Measurements from ENCODE around the gene F2RL2.
"Not testable (repeated sequence)": the region's sequence is repeated elsewhere in the genome, so short reads cannot be mapped to it uniquely, and the experiment has no call there.

The F2RL2 gene

GRCh38 chr5:76622076-76622475, 1.1 kb downstream of the F2RL2 start:
- no peak for DNase-seq (ENCODE audit: low read depth)

GRCh38 chr5:76620166-76620565, 3.0 kb downstream of the F2RL2 start:
- DNase-seq (ENCODE audit: low read depth), result no peak

- no peak for DNase-seq (ENCODE audit: low read depth)
Measured at GRCh38 chr5:76617675-76618074, 5.5 kb downstream of the F2RL2 start.

- DNase-seq (ENCODE audit: low read depth), result no peak
Measured at GRCh38 chr5:76617229-76617628, 6.0 kb downstream of the F2RL2 start.

GRCh38 chr5:76616206-76616605, 7.0 kb downstream of the F2RL2 start:
- DNase-seq (ENCODE audit: low read depth), result no peak

DNA sequence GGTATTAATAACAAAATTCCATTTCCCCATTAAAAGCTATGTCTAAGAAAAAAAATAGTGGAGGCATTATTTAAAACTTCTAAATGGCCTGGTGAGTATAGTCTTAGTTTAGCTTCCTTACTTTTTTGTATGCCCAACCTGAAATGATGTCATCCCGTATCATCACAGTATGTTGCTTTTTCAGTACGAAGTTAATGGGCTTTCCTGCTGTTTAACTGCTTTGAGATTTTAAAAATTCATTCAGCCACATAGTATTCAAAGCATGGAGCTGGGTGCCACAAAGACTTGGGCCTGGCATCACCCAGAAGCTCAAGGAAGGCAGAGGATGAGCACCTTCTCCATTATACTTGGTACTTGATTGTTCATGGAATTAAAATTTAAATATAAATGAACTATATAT, 7.4 kb downstream of the F2RL2 start:
- DNase-seq (ENCODE audit: low read depth), result no peak

DNA sequence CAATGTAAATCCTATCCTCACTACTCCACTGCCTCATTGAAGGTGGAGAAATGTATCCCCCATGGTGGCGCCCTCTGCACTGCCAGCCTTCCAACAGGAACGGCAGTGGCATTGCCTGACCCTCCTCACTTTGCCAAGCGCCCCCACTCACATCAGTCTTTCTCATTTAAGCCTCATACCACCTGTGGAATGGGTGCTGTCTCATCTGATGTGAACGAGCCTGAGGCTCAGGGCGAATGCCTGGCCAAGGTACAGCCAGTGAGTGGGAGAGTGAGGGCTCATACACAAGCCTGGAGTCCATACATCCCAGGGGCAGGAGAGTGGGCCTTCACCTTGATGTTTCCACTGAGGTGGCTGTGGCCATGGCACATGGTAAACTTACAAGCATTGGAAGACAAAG, 10.3 kb downstream of the F2RL2 start:
- no peak for DNase-seq (ENCODE audit: low read depth)

DNA sequence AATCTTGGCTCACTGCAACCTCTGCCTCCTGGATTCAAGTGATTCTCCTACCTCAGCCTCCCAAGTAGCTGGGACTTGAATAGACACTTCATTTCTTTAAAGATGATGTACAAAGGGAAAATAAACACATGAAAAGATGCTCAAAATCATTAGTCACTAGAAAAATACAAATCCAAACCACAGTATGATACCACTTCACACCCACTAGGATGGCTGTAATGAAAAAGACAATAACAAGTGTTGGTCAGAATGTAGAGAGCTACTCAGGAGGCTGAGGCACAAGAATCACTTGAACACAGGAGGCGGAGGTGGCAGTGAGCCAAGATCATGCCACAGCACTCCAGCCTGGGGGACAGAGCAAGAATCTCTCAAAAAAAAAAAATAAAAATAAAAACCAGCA, 13.0 kb downstream of the F2RL2 start:
- no peak for DNase-seq (ENCODE audit: low read depth)

GRCh38 chr5:76608833-76609232, 14.4 kb downstream of the F2RL2 start:
- no peak for DNase-seq (ENCODE audit: low read depth)

GRCh38 chr5:76607353-76607871, 15.8 kb downstream of the F2RL2 start:
- no peak for DNase-seq (ENCODE audit: low read depth)

DNA sequence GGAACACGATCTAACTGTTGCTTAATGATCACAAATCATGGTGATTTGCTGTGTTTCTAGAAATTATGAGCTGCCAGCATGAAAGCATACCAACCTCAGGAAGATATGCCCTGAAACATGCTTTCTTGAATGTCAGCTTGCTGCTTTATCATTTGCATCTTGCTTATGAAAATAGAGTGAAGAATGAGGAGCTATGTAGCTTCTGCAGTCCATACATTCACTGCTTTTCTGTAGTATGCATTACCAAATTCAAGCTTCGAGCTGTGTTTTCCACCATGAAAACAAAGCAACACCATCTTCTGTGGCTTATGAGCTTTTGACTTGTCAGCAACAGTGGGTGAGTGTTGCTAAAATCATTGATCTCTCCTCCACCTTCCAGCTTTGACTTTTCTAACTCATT, 16.5 kb downstream of the F2RL2 start:
- DNase-seq (ENCODE audit: low read depth), result no peak

- DNase-seq (ENCODE audit: low read depth), result no peak
Measured at GRCh38 chr5:76604838-76605237, 18.4 kb downstream of the F2RL2 start.

- DNase-seq (ENCODE audit: low read depth), result not testable (repeated sequence)
Measured at GRCh38 chr5:76603991-76604390, 19.2 kb downstream of the F2RL2 start.

DNA sequence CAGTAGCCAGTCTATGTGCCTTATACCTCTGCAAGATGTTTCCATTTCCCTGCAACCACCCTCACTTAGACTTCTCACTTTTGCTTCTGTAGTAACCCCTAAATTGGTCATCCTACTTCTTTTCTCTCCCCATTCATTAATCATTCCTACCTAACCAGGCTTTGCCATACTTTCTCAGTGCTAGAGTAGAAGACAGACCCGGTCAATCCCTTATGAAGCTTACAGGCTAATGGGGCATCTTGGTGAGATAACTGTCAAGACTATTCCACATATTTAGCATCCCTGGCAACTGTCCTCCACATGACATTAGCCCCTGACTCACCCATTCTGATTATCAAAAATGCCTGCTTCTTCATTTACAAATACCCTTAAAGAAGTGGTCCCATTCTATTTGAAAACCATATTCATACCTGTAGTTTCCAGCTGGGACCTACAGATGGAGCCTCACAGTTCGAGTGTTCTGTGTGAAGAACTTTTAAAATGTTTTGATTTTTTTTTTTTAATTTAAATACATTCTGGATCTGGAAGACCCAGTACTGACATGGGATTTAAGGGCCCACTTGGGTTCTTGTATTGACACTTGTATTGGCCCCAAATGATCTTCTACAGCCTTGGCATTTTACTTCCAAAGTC, 21.0 kb downstream of the F2RL2 start:
- no peak for DNase-seq (ENCODE audit: low read depth)

GRCh38 chr5:76601470-76601869, 21.7 kb downstream of the F2RL2 start:
- no peak for DNase-seq (ENCODE audit: low read depth)

DNA sequence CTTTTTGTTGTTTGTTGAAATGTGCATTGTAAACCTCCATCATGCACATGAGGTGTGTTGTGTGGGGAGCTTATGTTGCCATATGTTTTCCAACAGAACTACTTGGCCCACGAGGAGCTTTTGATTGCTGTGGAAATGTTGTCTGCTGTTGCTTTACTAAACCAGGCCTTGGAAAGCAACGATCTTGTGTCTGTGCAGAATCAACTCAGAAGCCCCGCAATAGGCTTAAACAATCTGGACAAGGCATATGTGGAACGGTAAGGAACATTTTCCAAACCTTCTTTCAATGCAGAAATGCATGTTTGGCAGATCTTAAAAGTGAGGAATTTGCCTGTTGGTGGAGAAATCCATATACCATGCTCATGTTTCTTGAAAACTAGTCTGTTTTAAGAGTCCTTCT, 22.5 kb downstream of the F2RL2 start:
- DNase-seq (ENCODE audit: low read depth), result no peak

- no peak for DNase-seq (ENCODE audit: low read depth)
Measured at GRCh38 chr5:76598531-76598930, 24.7 kb downstream of the F2RL2 start.

- no peak for DNase-seq (ENCODE audit: low read depth)
Measured at GRCh38 chr5:76595755-76596481, 27.3 kb downstream of the F2RL2 start.

- no peak for DNase-seq (ENCODE audit: low read depth)
Measured at GRCh38 chr5:76594107-76594506, 29.1 kb downstream of the F2RL2 start.

DNA sequence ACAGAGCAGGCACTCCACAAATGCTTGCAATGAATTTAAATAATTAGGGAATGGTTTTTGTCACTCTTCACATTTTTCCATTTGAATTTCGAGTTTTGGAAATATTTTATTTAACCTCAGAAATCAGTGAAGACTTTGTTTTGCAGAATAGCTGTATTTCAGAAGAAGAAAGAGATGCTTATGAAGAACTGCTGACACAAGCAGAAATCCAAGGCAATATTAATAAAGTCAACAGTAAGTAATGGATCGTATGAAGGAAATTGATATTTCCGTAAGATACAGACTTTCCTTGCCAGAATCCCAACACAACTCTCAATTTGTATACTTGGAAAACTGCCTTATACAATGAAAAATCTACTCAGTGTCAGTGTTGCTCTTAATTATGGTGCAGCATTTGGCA, 30.5 kb downstream of the F2RL2 start:
- DNase-seq (ENCODE audit: low read depth), result no peak

GRCh38 chr5:76591366-76591765, 31.8 kb downstream of the F2RL2 start:
- no peak for DNase-seq (ENCODE audit: low read depth)

DNA sequence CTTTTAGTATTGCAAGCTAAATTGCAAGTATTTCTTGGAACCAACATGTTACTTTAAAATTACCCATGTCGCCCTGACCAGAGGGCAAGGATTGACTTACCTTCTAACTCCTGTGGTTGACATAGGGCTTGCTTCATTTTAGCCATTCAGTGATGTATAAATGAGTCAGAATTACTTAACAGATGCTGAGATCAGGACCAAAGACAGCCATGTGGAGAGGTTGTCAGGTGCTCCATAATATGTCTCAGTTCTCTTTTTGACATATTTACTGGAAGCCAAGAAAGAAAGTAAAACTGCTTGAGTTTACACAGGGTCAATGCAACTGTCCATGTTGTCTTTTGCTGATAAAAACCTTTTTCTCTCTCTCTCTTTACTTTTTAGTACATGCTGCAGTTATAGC, 33.2 kb downstream of the F2RL2 start:
- no peak for DNase-seq (ENCODE audit: low read depth)

- no peak for DNase-seq (ENCODE audit: low read depth)
Measured at GRCh38 chr5:76586531-76586930, 36.7 kb downstream of the F2RL2 start.

- no peak for DNase-seq (ENCODE audit: low read depth)
Measured at GRCh38 chr5:76585783-76586217, 37.4 kb downstream of the F2RL2 start.
